WTC11 (cell line): Measurements from ENCODE around the gene DLL4. TPM values are rescaled to one million over a fixed set of nuclear protein-coding genes. Genes with fewer than 3 reads are reported as not detected.

ENCODE experiments used
- ATAC-seq: fragments of 200-7000 bp; cut with Tn5 transposase; 2 replicates; pipeline ENCODE4 v1.10.0; 2021; ENCODE audit warnings: mild to moderate bottlenecking, moderate library complexity
- CTCF ChIA-PET: fragments of 300-600 bp; sonication (Branson Sonifier 250); formaldehyde crosslinking; loops from one replicate; lab custom pipeline; 2021; ENCODE audit warnings: antibody characterized with exemption; lab: Charles Lee
- POLR2A ChIA-PET: fragments of 350-600 bp; sonication (Branson Sonifier 250); formaldehyde crosslinking; loops from one replicate; lab custom pipeline; 2021; ENCODE audit warnings: antibody characterized with exemption; lab: Charles Lee
- DNase-seq: peaks from one replicate; pipeline ENCODE4 v3.0.0; 2021; ENCODE audit warnings: low spot score
- H3K27ac Mint-ChIP-seq: 2 replicates; pipeline ENCODE4 v1.8.0; 2021; ENCODE audit warnings: mixed read lengths
- H3K27me3 Mint-ChIP-seq: 2 replicates; pipeline ENCODE4 v1.8.0; 2021; ENCODE audit warnings: low read depth, mild to moderate bottlenecking, moderate library complexity, mixed read lengths
- H3K36me3 Mint-ChIP-seq: 2 replicates; pipeline ENCODE4 v1.8.0; 2021; ENCODE audit warnings: mixed read lengths
- H3K4me1 Mint-ChIP-seq: 2 replicates; pipeline ENCODE4 v1.8.0; 2022; ENCODE audit warnings: mixed read lengths
- H3K4me3 Mint-ChIP-seq: 2 replicates; pipeline ENCODE4 v1.8.0; 2021; ENCODE audit warnings: mild to moderate bottlenecking, moderate library complexity, mixed read lengths
- H3K9me3 Mint-ChIP-seq: 2 replicates; pipeline ENCODE4 v1.8.0; 2021; ENCODE audit warnings: mixed read lengths
- CREM ChIP-seq: sonication (generic); formaldehyde crosslinking; IDR thresholded peaks from 2 replicates; pipeline ENCODE4 v1.8.1; 2022; ENCODE audit warnings: mild to moderate bottlenecking, missing genetic modification reagents, moderate library complexity
- E2F1 ChIP-seq: sonication (generic); formaldehyde crosslinking; IDR thresholded peaks from 2 replicates; pipeline ENCODE4 v1.8.0; 2022; ENCODE audit warnings: mild to moderate bottlenecking, missing genetic modification reagents
- EMX1 ChIP-seq: fragments of 250-450 bp; sonication (Bioruptor Pico); IDR thresholded peaks from 2 replicates; pipeline ENCODE4 v1.8.0; 2021; ENCODE audit warnings: mild to moderate bottlenecking
- ETV6 ChIP-seq: sonication (generic); formaldehyde crosslinking; IDR thresholded peaks from 2 replicates; pipeline ENCODE4 v1.8.1; 2022; ENCODE audit warnings: mild to moderate bottlenecking, missing genetic modification reagents
- FOXK1 ChIP-seq: sonication (generic); formaldehyde crosslinking; IDR thresholded peaks from 2 replicates; pipeline ENCODE4 v1.8.0; 2022; ENCODE audit warnings: mild to moderate bottlenecking, moderate library complexity, missing genetic modification reagents
- GTF2I ChIP-seq: fragments of 250-450 bp; sonication (Bioruptor Pico); conservative IDR thresholded peaks from 2 replicates; pipeline ENCODE4 v1.4.0; 2021; ENCODE audit warnings: mild to moderate bottlenecking
- JAZF1 ChIP-seq: fragments of 250-450 bp; sonication (Bioruptor Pico); IDR thresholded peaks from 2 replicates; pipeline ENCODE4 v1.9.0; 2021; ENCODE audit warnings: moderate library complexity, mild to moderate bottlenecking, inconsistent platforms
- SP1 ChIP-seq: sonication (generic); formaldehyde crosslinking; conservative IDR thresholded peaks from 2 replicates; pipeline ENCODE4 v1.8.1; 2022; ENCODE audit warnings: missing genetic modification reagents
- TEAD1 ChIP-seq: sonication (generic); formaldehyde crosslinking; IDR thresholded peaks from 2 replicates; pipeline ENCODE4 v1.8.0; 2022; ENCODE audit warnings: mild to moderate bottlenecking, missing genetic modification reagents
- ZNF138 ChIP-seq: sonication (generic); formaldehyde crosslinking; conservative IDR thresholded peaks from 2 replicates; pipeline ENCODE4 v1.8.1; 2022; ENCODE audit warnings: mild to moderate bottlenecking, moderate library complexity, missing genetic modification reagents
- ZNF281 ChIP-seq: sonication (generic); formaldehyde crosslinking; IDR thresholded peaks from 2 replicates; pipeline ENCODE4 v1.8.0; 2023; ENCODE audit warnings: mild to moderate bottlenecking, missing genetic modification reagents
- ZNF423 ChIP-seq: fragments of 250-450 bp; sonication (Bioruptor Pico); IDR thresholded peaks from 2 replicates; pipeline ENCODE4 v2.1.2; 2022; ENCODE audit warnings: mild to moderate bottlenecking, moderate library complexity
- total RNA-seq: library from RNA; stranded (reverse); gene quantifications from 3 replicates; pipeline ENCODE4 v1.2.3, GENCODE V29; 2021
- TF ChIP-seq, protein P1 (sequence below): fragments of 250-450 bp; sonication (Bioruptor Pico); IDR thresholded peaks from 2 replicates; pipeline ENCODE4 v1.9.0; 2021; ENCODE audit warnings: mild to moderate bottlenecking
- TF ChIP-seq, protein P2 (sequence below): sonication (generic); formaldehyde crosslinking; IDR thresholded peaks from 2 replicates; pipeline ENCODE4 v1.8.0; 2023; ENCODE audit warnings: missing genetic modification reagents, mild to moderate bottlenecking, borderline replicate concordance
- TF ChIP-seq, protein P3 (sequence below): sonication (generic); formaldehyde crosslinking; IDR thresholded peaks from 2 replicates; pipeline ENCODE4 v1.8.1; 2022; ENCODE audit warnings: mild to moderate bottlenecking, missing genetic modification reagents, moderate library complexity, borderline replicate concordance

DLL4 gene
- total RNA-seq, 1 experiment from 2014 or later: 0.94 TPM

DNA sequence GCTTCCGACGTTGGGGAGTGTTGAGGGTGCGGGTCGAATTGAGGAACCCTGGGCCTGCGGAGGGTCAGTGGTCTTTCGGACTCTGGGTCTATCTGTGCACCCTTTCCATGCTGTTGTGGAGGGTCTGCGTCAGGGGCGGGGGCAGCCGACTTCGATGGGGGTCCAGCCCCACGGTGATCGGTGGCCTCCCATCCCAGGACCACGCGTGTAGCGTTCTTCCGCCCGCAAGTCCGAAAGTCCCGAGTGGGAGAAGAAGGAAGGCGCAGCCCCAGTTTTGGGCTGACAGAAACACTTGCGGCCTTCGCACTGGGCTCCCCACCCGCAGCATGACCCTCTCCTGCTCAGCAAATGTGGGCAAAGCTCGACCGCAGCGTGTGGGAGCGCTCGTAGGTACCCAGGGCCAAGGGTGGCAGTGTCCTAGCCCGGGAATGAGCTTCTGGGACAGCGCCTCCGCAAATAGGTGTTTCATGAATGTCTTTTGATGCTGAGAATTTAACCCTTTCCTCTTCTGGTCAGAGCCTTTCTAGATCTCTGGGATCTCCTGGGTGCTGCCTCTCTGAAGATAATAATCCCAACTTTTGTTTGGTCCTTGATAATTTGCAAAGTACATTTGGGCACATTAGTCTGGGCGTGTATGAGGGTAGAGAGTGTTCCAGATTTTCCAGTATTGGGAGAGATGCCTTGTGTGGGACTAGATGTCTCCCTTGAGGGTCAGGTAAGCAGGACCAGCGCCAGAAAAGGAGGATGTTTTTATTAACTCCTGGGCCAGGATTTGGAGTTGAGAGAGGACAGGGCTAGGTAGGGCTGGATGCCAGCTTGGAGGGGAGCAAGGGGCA, 2.3 kb upstream of the DLL4 start:
- H3K27me3 Mint-ChIP-seq: peaks cover 100% of the 10 kb centered on the region
- ChIA-PET CTCF (interaction anchor here (1.0 to 10.6 kb wide), 11 partner anchors 10 to 70 kb away, joined by 3 to 203 read pairs (median 10); partner anchors contain the start of gene VPS18), POLR2A (interaction anchor here (8.7 kb wide), 1 partner anchor 27 kb away, joined by 73 read pairs; the partner anchor contains the start of gene CHAC1)
- no peaks in the 10 kb centered on the region for H3K36me3 Mint-ChIP-seq
- TF ChIP-seq EMX1 (CRISPR knock-in tag): no peak
- no peak for TF ChIP-seq FOXK1 (CRISPR knock-in tag)
- no peak for TF ChIP-seq GTF2I (CRISPR knock-in tag)
- TF ChIP-seq ZNF281 (CRISPR knock-in tag): no peak
- TF ChIP-seq CREM (CRISPR knock-in tag): no peak
- TF ChIP-seq E2F1 (CRISPR knock-in tag): no peak
- TF ChIP-seq ZNF138: no peak
- no peak for TF ChIP-seq JAZF1 (CRISPR knock-in tag)
- TF ChIP-seq ZNF423 (CRISPR knock-in tag): no peak
- TF ChIP-seq, protein P1, sequence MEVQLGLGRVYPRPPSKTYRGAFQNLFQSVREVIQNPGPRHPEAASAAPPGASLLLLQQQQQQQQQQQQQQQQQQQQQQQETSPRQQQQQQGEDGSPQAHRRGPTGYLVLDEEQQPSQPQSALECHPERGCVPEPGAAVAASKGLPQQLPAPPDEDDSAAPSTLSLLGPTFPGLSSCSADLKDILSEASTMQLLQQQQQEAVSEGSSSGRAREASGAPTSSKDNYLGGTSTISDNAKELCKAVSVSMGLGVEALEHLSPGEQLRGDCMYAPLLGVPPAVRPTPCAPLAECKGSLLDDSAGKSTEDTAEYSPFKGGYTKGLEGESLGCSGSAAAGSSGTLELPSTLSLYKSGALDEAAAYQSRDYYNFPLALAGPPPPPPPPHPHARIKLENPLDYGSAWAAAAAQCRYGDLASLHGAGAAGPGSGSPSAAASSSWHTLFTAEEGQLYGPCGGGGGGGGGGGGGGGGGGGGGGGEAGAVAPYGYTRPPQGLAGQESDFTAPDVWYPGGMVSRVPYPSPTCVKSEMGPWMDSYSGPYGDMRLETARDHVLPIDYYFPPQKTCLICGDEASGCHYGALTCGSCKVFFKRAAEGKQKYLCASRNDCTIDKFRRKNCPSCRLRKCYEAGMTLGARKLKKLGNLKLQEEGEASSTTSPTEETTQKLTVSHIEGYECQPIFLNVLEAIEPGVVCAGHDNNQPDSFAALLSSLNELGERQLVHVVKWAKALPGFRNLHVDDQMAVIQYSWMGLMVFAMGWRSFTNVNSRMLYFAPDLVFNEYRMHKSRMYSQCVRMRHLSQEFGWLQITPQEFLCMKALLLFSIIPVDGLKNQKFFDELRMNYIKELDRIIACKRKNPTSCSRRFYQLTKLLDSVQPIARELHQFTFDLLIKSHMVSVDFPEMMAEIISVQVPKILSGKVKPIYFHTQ (CRISPR knock-in tag): no peak
- peaks cover 30% of the 10 kb centered on the region for H3K4me1 Mint-ChIP-seq
- H3K27ac Mint-ChIP-seq: no peak overlapping the region
- H3K9me3 Mint-ChIP-seq: no peaks in the 10 kb centered on the region
- DNase-seq: no peak
- H3K4me3 Mint-ChIP-seq: peak overlapping the region; percentile 80
- no peak for ATAC-seq

DNA sequence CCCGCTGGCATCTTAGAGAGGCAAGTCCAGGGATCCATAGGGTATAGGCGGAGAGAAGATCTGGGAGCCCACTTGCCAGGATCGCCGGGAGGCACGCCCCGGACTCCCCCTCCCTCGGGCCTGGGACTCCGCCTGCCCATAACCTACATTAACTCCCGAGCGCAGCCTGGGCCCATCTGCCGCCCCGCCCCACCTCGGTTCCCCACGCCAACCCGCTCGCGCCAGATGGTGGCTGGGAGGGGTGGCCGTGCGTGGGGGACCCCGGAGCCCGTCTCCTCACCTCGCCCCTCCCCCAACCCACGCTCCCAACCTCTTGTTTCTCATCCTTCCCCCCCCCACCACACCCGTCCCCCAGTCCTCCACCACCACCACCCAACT, 1.7 kb upstream of the DLL4 start:
- DNase-seq: no peak
- H3K27ac Mint-ChIP-seq: no peak overlapping the region
- TF ChIP-seq GTF2I (CRISPR knock-in tag): no peak
- TF ChIP-seq, protein P2, sequence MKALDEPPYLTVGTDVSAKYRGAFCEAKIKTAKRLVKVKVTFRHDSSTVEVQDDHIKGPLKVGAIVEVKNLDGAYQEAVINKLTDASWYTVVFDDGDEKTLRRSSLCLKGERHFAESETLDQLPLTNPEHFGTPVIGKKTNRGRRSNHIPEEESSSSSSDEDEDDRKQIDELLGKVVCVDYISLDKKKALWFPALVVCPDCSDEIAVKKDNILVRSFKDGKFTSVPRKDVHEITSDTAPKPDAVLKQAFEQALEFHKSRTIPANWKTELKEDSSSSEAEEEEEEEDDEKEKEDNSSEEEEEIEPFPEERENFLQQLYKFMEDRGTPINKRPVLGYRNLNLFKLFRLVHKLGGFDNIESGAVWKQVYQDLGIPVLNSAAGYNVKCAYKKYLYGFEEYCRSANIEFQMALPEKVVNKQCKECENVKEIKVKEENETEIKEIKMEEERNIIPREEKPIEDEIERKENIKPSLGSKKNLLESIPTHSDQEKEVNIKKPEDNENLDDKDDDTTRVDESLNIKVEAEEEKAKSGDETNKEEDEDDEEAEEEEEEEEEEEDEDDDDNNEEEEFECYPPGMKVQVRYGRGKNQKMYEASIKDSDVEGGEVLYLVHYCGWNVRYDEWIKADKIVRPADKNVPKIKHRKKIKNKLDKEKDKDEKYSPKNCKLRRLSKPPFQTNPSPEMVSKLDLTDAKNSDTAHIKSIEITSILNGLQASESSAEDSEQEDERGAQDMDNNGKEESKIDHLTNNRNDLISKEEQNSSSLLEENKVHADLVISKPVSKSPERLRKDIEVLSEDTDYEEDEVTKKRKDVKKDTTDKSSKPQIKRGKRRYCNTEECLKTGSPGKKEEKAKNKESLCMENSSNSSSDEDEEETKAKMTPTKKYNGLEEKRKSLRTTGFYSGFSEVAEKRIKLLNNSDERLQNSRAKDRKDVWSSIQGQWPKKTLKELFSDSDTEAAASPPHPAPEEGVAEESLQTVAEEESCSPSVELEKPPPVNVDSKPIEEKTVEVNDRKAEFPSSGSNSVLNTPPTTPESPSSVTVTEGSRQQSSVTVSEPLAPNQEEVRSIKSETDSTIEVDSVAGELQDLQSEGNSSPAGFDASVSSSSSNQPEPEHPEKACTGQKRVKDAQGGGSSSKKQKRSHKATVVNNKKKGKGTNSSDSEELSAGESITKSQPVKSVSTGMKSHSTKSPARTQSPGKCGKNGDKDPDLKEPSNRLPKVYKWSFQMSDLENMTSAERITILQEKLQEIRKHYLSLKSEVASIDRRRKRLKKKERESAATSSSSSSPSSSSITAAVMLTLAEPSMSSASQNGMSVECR (CRISPR knock-in tag): no peak
- no peak for TF ChIP-seq ZNF138
- TF ChIP-seq ETV6 (CRISPR knock-in tag): no peak
- no peak for TF ChIP-seq ZNF423 (CRISPR knock-in tag)
- TF ChIP-seq, protein P3, sequence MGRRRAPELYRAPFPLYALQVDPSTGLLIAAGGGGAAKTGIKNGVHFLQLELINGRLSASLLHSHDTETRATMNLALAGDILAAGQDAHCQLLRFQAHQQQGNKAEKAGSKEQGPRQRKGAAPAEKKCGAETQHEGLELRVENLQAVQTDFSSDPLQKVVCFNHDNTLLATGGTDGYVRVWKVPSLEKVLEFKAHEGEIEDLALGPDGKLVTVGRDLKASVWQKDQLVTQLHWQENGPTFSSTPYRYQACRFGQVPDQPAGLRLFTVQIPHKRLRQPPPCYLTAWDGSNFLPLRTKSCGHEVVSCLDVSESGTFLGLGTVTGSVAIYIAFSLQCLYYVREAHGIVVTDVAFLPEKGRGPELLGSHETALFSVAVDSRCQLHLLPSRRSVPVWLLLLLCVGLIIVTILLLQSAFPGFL: no peak
- no peak for TF ChIP-seq SP1 (CRISPR knock-in tag)
- no peak for TF ChIP-seq TEAD1 (CRISPR knock-in tag)

More for the DNA sequence above, 1.7 kb upstream of the DLL4 start:
- Mint-ChIP-seq H3K36me3 (no peaks in the 10 kb centered on the region), H3K4me3 (peak overlapping the region; percentile 80), H3K27me3 (peaks cover 100% of the 10 kb centered on the region), H3K9me3 (no peaks in the 10 kb centered on the region), H3K4me1 (peaks cover 30% of the 10 kb centered on the region)
- ChIA-PET POLR2A (interaction anchor here (1.1 to 8.7 kb wide), 5 partner anchors 8 to 54 kb away, joined by 3 to 73 read pairs (median 17); partner anchors contain the start of gene CHAC1), CTCF (interaction anchor here (0.5 to 10.6 kb wide), 11 partner anchors 9 to 93 kb away, joined by 3 to 203 read pairs (median 10); partner anchors contain the start of gene VPS18)
- no peak for ATAC-seq
